ENCODE measurements around the gene MTARC2. TPM values are rescaled to one million over a fixed set of nuclear protein-coding genes. Genes with fewer than 3 reads are reported as not detected.

MTARC2 gene
- total RNA-seq, 1 donor from 2014 or later, result not detected

- no peak overlapping the region for H3K27ac Mint-ChIP-seq
- DNase-seq, result no peak
- H3K9me3 Mint-ChIP-seq, result no peaks in the 10 kb centered on the region
- intact Hi-C loops (cut with micrococcal nuclease), result no loop called here
- no peaks in the 10 kb centered on the region for H3K27me3 Mint-ChIP-seq
- H3K4me1 Mint-ChIP-seq, result no peaks in the 10 kb centered on the region
- H3K36me3 Mint-ChIP-seq (ENCODE audit: low read depth), result no peaks in the 10 kb centered on the region
- H3K4me3 Mint-ChIP-seq, result no peak overlapping the region
These were observed 76.2 kb downstream of the MTARC2 start for GRCh38 chr1:220824031-220824989.

GRCh38 chr1:220825819-220826551 lies 77.9 kb downstream of the MTARC2 start:
- Mint-ChIP-seq H3K27ac (no peak overlapping the region), H3K4me3 (no peak overlapping the region), H3K27me3 (no peaks in the 10 kb centered on the region), H3K36me3 (ENCODE audit: low read depth) (no peaks in the 10 kb centered on the region), H3K4me1 (no peaks in the 10 kb centered on the region), H3K9me3 (no peaks in the 10 kb centered on the region)
- intact Hi-C loops (cut with micrococcal nuclease), result no loop called here
- DNase-seq, result no peak

DNA sequence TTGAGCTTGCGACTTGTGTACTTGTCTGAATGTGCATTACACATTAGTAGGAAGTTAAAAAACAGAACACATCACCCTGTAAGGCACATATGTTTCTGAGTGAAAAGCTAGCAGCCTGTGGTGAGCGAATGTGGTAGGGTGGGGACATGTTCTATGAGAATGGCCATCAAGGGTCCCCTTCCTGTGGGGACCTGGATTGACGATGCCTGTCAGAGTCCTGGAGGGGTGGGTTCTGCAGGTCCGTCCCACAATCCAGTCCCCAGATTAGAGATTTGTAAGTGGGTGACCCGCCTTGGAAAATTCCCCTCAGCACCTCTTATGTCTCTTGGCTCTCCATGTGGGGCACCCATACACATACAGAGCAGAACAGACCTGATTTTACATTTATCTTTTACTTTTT lies 78.6 kb downstream of the MTARC2 start:
- DNase-seq, result no peak
- H3K4me3 Mint-ChIP-seq, result no peak overlapping the region
- no peaks in the 10 kb centered on the region for H3K36me3 Mint-ChIP-seq (ENCODE audit: low read depth)
- no peaks in the 10 kb centered on the region for H3K4me1 Mint-ChIP-seq
- intact Hi-C loops (cut with micrococcal nuclease), result no loop called here
- H3K27me3 Mint-ChIP-seq, result no peaks in the 10 kb centered on the region
- H3K27ac Mint-ChIP-seq, result no peak overlapping the region
- H3K9me3 Mint-ChIP-seq, result no peaks in the 10 kb centered on the region

- Mint-ChIP-seq H3K9me3 (no peaks in the 10 kb centered on the region), H3K36me3 (ENCODE audit: low read depth) (no peaks in the 10 kb centered on the region), H3K27me3 (no peaks in the 10 kb centered on the region), H3K4me3 (no peak overlapping the region), H3K4me1 (no peaks in the 10 kb centered on the region), H3K27ac (no peak overlapping the region)
- no peak for DNase-seq
- intact Hi-C loops (cut with micrococcal nuclease), result no loop called here
These were observed 79.5 kb downstream of the MTARC2 start for GRCh38 chr1:220827445-220828178.

DNA sequence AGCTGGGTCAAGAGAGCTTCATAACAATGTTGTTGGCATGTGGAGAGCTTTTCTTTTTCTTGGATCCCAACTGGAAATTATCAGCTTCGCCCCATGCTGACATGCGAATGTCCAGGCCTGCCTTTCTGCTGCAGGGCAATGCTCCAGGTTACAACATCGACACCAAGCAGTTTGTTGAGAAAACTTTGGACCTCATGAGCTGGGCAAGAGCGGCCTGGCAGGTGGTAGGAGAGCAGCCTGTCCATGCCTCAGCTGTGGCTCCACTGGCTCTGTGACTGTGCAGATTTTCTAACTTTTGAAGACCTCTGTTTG lies 80.0 kb downstream of the MTARC2 start:
- Mint-ChIP-seq H3K27ac (no peak overlapping the region), H3K4me1 (no peaks in the 10 kb centered on the region)
- DNase-seq, result no peak

DNA sequence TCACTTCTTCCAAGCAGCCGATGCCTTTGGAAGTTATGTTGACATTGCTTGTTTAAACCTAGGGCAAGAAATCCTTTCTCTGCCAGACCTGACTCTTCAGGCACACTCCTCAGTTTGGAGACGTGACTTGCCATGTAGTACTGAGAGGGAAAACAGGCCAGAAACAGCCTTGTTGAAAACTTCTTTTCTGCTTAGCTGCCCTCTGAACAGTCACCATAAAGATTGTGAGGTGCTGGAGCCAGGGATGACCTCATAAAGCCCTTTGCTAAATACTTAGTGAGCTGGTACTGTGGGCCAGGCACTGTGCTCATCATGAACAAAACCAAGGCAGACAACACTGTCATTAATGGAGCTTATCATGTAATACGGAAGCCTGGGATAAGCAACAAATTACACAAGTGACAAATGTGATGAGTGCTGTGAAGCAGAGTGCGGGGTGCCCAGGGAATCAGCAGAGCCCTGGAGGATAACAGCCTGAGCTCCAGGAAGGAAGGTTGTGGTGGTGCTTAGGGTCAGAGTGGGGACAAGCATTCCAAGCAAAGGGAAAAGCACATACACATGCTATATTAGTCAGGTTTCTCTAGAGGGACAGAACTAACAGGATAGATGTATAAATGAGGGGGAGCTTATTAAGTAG lies 80.9 kb downstream of the MTARC2 start:
- Mint-ChIP-seq H3K4me3 (no peak overlapping the region), H3K36me3 (ENCODE audit: low read depth) (no peaks in the 10 kb centered on the region), H3K4me1 (no peaks in the 10 kb centered on the region), H3K27ac (no peak overlapping the region), H3K27me3 (no peaks in the 10 kb centered on the region), H3K9me3 (no peaks in the 10 kb centered on the region)
- intact Hi-C loops (cut with micrococcal nuclease), result no loop called here
- no peak for DNase-seq

More for the DNA sequence above, 80.0 kb downstream of the MTARC2 start:
- Mint-ChIP-seq H3K4me3 (no peak overlapping the region), H3K36me3 (ENCODE audit: low read depth) (no peaks in the 10 kb centered on the region), H3K9me3 (no peaks in the 10 kb centered on the region), H3K27me3 (no peaks in the 10 kb centered on the region)
- intact Hi-C loops (cut with micrococcal nuclease), result no loop called here

- Mint-ChIP-seq H3K36me3 (ENCODE audit: low read depth) (no peaks in the 10 kb centered on the region), H3K27ac (no peak overlapping the region), H3K4me1 (no peaks in the 10 kb centered on the region), H3K4me3 (no peak overlapping the region), H3K9me3 (no peaks in the 10 kb centered on the region), H3K27me3 (no peaks in the 10 kb centered on the region)
- intact Hi-C loops (cut with micrococcal nuclease), result no loop called here
- DNase-seq, result no peak
These were observed 85.3 kb downstream of the MTARC2 start for GRCh38 chr1:220833436-220833835.

Other genes starting within 250 kb of the MTARC2 start
- gene MARK1, start 220.2 kb upstream of the MTARC2 start, total RNA-seq, result not detected in 2 replicates
- 0.05 TPM in 1 of 2 replicates, not detected in the other for gene C1orf115, start 58.0 kb upstream of the MTARC2 start, total RNA-seq
- not detected in 2 replicates for gene MTARC1, start 38.6 kb downstream of the MTARC2 start, total RNA-seq
- 5.7 and 7.2 TPM in 2 replicates for gene HLX, start 131.1 kb downstream of the MTARC2 start, total RNA-seq

Measured in activated CD4-positive, alpha-beta T cell treated with anti-CD3 and anti-CD28 coated beads, Interleukin-2, amount 10 ng/mL, durations not matched to agents 24 days and 14 days (primary cell).